IMR-90 (cell line): Measurements from ENCODE around the gene ZFR. TPM values are rescaled to one million over a fixed set of nuclear protein-coding genes. Genes with fewer than 3 reads are reported as not detected.

ENCODE experiments used
- ATAC-seq: fragments of 200-7000 bp; cut with Tn5 transposase; 2 replicates; pipeline ENCODE4 v1.9.1; 2020; ENCODE audit warnings: low read depth, mild to moderate bottlenecking, moderate library complexity
- BruUV-seq: library from RNA; stranded (reverse); fragments of 400-500 nt; replicated peaks from 2 replicates; lab custom pipeline; 2021; lab: Mats Ljungman, UMichigan
- CTCF ChIA-PET: fragments of 300-600 bp; formaldehyde crosslinking; extraction: SDS; loops from one replicate; lab custom pipeline; 2021; ENCODE audit warnings: antibody characterized with exemption; lab: Yijun Ruan, JAX
- POLR2A ChIA-PET: fragments of 300-600 bp; sonication (Branson Sonifier 250); formaldehyde crosslinking; loops from one replicate; lab custom pipeline; 2022; ENCODE audit warnings: antibody characterized with exemption; ENCODE audit not compliant: unreplicated experiment; lab: Charles Lee
- DNase-seq: peaks from one replicate; pipeline ENCODE4 v3.0.0; 2013
- H2AFZ ChIP-seq: replicated peaks from 2 replicates; pipeline ENCODE3; 2013; ENCODE audit warnings: low read length, mild to moderate bottlenecking; ENCODE audit not compliant: poor library complexity
- H2AK5ac ChIP-seq: 2 replicates; pipeline ENCODE4 v1.6.1; 2013; ENCODE audit warnings: low read depth, low read length, inconsistent platforms
- H2AK9ac ChIP-seq: replicated peaks from 2 replicates; pipeline ENCODE3; 2013; ENCODE audit warnings: mild to moderate bottlenecking, low read depth, low read length, moderate library complexity; ENCODE audit not compliant: poor library complexity
- H2BK120ac ChIP-seq: 2 replicates; pipeline ENCODE4 v1.6.1; 2013; ENCODE audit warnings: low read depth, low read length, inconsistent platforms
- H2BK15ac ChIP-seq: 3 replicates; pipeline ENCODE4 v1.6.1; 2013; ENCODE audit warnings: low read depth, low read length, inconsistent platforms
- H2BK20ac ChIP-seq: 2 replicates; pipeline ENCODE4 v1.6.1; 2013; ENCODE audit warnings: low read depth, mild to moderate bottlenecking, inconsistent platforms, low read length, moderate library complexity
- H2BK5ac ChIP-seq: 2 replicates; pipeline ENCODE4 v1.6.1; 2013; ENCODE audit warnings: mild to moderate bottlenecking, low read depth, low read length, inconsistent platforms; ENCODE audit not compliant: poor library complexity, severe bottlenecking
- H3K14ac ChIP-seq: replicated peaks from 2 replicates; pipeline ENCODE4 v1.6.1; 2013; ENCODE audit warnings: low read depth, low read length, inconsistent platforms
- H3K18ac ChIP-seq: 2 replicates; pipeline ENCODE4 v1.6.1; 2013; ENCODE audit warnings: low read depth, low read length, control low read depth
- H3K23ac ChIP-seq: 2 replicates; pipeline ENCODE4 v1.6.1; 2013; ENCODE audit warnings: low read depth, low read length, inconsistent platforms
- H3K27ac ChIP-seq: 2 replicates; pipeline ENCODE4 v1.5.1; 2013; ENCODE audit warnings: mild to moderate bottlenecking, control low read depth, low read length; ENCODE audit not compliant: insufficient read depth
- H3K27me3 ChIP-seq: 2 replicates; pipeline ENCODE4 v1.6.1; 2013; ENCODE audit warnings: low read length; ENCODE audit not compliant: control insufficient read depth, insufficient read depth
- H3K36me3 ChIP-seq: 2 replicates; pipeline ENCODE4 v1.6.1; 2013; ENCODE audit warnings: low read length, mixed read lengths; ENCODE audit not compliant: control insufficient read depth, insufficient read depth
- H3K4ac ChIP-seq: 2 replicates; pipeline ENCODE4 v1.6.1; 2013; ENCODE audit warnings: low read depth, low read length, inconsistent platforms
- H3K4me1 ChIP-seq: 2 replicates; pipeline ENCODE4 v1.6.1; 2013; ENCODE audit warnings: low read length, mixed read lengths; ENCODE audit not compliant: control insufficient read depth, insufficient read depth
- H3K4me2 ChIP-seq: 2 replicates; pipeline ENCODE4 v1.6.1; 2013; ENCODE audit warnings: low read depth, mild to moderate bottlenecking, control low read depth, low read length, moderate library complexity
- H3K4me3 ChIP-seq: 2 replicates; pipeline ENCODE4 v1.5.1; 2013; ENCODE audit warnings: low read depth, mild to moderate bottlenecking, control low read depth, low read length, moderate library complexity; ENCODE audit not compliant: insufficient read depth
- H3K56ac ChIP-seq: 2 replicates; pipeline ENCODE4 v1.6.1; 2013; ENCODE audit warnings: low read length, inconsistent platforms; ENCODE audit not compliant: insufficient read depth; ENCODE audit errors: extremely low read depth
- H3K79me1 ChIP-seq, 2 experiments: 2 replicates each; pipeline ENCODE4 v1.6.1; 2013; ENCODE audit warnings: low read length in 2 of 2, inconsistent platforms in 1 of 2, low read depth in 1 of 2
- H3K9ac ChIP-seq: 2 replicates; pipeline ENCODE4 v1.6.1; 2013; ENCODE audit warnings: low read depth, low read length, control low read depth
- H3K9me1 ChIP-seq: 2 replicates; pipeline ENCODE4 v1.6.1; 2013; ENCODE audit warnings: low read length, inconsistent platforms; ENCODE audit not compliant: insufficient read depth
- H3K9me3 ChIP-seq: 2 replicates; pipeline ENCODE4 v1.6.1; 2013; ENCODE audit warnings: low read length; ENCODE audit not compliant: control insufficient read depth, insufficient read depth
- H4K20me1 ChIP-seq: 2 replicates; pipeline ENCODE4 v1.6.1; 2013; ENCODE audit warnings: low read length, inconsistent platforms; ENCODE audit not compliant: insufficient read depth
- H4K5ac ChIP-seq: 2 replicates; pipeline ENCODE4 v1.6.1; 2013; ENCODE audit warnings: mild to moderate bottlenecking, low read depth, low read length, control low read depth
- H4K8ac ChIP-seq, 2 experiments: 2 replicates each; pipeline ENCODE4 v1.6.1; 2013; ENCODE audit warnings: low read depth in 2 of 2, low read length in 2 of 2, control low read depth in 1 of 2, inconsistent platforms in 1 of 2
- H4K91ac ChIP-seq: 2 replicates; pipeline ENCODE4 v1.6.1; 2013; ENCODE audit warnings: low read depth, low read length, inconsistent platforms; ENCODE audit not compliant: insufficient read depth
- BHLHE40 ChIP-seq: fragments of 150-350 bp; IDR thresholded peaks from 2 replicates; pipeline ENCODE4 v1.6.1; 2016; ENCODE audit warnings: mild to moderate bottlenecking, low read depth, low read length
- CEBPB ChIP-seq: IDR thresholded peaks from 2 replicates; pipeline ENCODE4 v1.6.1; 2012; ENCODE audit warnings: low read depth, low read length, improper control_type of control experiment
- CHD1 ChIP-seq: IDR thresholded peaks from 2 replicates; pipeline ENCODE4 v1.6.1; 2012; ENCODE audit warnings: low read depth, low read length, improper control_type of control experiment
- ELK1 ChIP-seq: fragments of 150-350 bp; IDR thresholded peaks from 2 replicates; pipeline ENCODE4 v1.6.1; 2016; ENCODE audit warnings: low read depth, mild to moderate bottlenecking, low read length, moderate library complexity, borderline replicate concordance
- FOS ChIP-seq: fragments of 150-350 bp; IDR thresholded peaks from 2 replicates; pipeline ENCODE4 v1.6.1; 2016; ENCODE audit warnings: low read depth, low read length
- MAFK ChIP-seq: IDR thresholded peaks from 2 replicates; pipeline ENCODE4 v1.6.1; 2012; ENCODE audit warnings: low read depth, low read length, improper control_type of control experiment
- MAZ ChIP-seq: IDR thresholded peaks from 2 replicates; pipeline ENCODE4 v1.6.1; 2012; ENCODE audit warnings: low read depth, mild to moderate bottlenecking, low read length, improper control_type of control experiment, moderate library complexity, borderline replicate concordance
- MXI1 ChIP-seq: IDR thresholded peaks from 2 replicates; pipeline ENCODE4 v1.6.1; 2012; ENCODE audit warnings: low read depth, mild to moderate bottlenecking, low read length, moderate library complexity, borderline replicate concordance
- NFE2L2 ChIP-seq: fragments of 150-350 bp; IDR thresholded peaks from 2 replicates; pipeline ENCODE4 v1.6.1; 2016; ENCODE audit warnings: low read depth, mild to moderate bottlenecking, low read length
- POLR2A ChIP-seq: IDR thresholded peaks from 2 replicates; pipeline ENCODE4 v1.6.1; 2012; ENCODE audit warnings: mild to moderate bottlenecking, low read depth, low read length
- RAD21 ChIP-seq: IDR thresholded peaks from 2 replicates; pipeline ENCODE4 v1.6.1; 2012; ENCODE audit warnings: low read length, improper control_type of control experiment
- RCOR1 ChIP-seq: IDR thresholded peaks from 2 replicates; pipeline ENCODE4 v1.6.1; 2012; ENCODE audit warnings: mild to moderate bottlenecking, low read length, improper control_type of control experiment; ENCODE audit not compliant: insufficient replicate concordance
- RFX5 ChIP-seq: IDR thresholded peaks from 2 replicates; pipeline ENCODE4 v1.8.0; 2012; ENCODE audit warnings: low read depth, mild to moderate bottlenecking, low read length, moderate library complexity
- SMC3 ChIP-seq: fragments of 150-350 bp; IDR thresholded peaks from 2 replicates; pipeline ENCODE4 v1.6.1; 2016; ENCODE audit warnings: low read depth, mild to moderate bottlenecking, antibody characterized with exemption, low read length, moderate library complexity
- USF2 ChIP-seq: fragments of 150-350 bp; IDR thresholded peaks from 2 replicates; pipeline ENCODE4 v1.6.1; 2017; ENCODE audit warnings: mild to moderate bottlenecking, antibody characterized with exemption, low read length, low read depth
- WGBS, 2 experiments: methylation state at CpG; one replicate each; pipeline versions ENCODE4 v1.1.5 to v1.1.7; 2013; ENCODE audit warnings: missing lambda C conversion rate in 2 of 2; ENCODE audit not compliant: insufficient read length in 1 of 2; ENCODE audit errors: extremely low coverage in 2 of 2; 5-methylcytosine and 5-hydroxymethylcytosine counted together
- dilution Hi-C: fragments of 300-500 bp; cut with HindIII; formaldehyde crosslinking; loops from one replicate; pipeline ENCODE4 v1.14.3; 2018; ENCODE audit warnings: low sequenced_read_pairs; ENCODE audit not compliant: unreplicated experiment
- in situ Hi-C: fragments of 300-500 bp; cut with MboI; formaldehyde crosslinking; loops from 3 replicates; pipeline ENCODE4 v1.14.3; 2019; ENCODE audit warnings: low sequenced_read_pairs, inconsistent platforms, mixed read lengths
- intact Hi-C: fragments of 100-400 bp; cut with micrococcal nuclease; formaldehyde crosslinking; loops from 2 replicates; pipeline ENCODE4 v1.10.0; 2022
- polyA plus RNA-seq, 3 experiments: library from polyadenylated mRNA; depleted of rRNA; stranded (reverse); fragments of >200 nt; gene quantifications; 2 replicates each; pipeline ENCODE4 v1.2.3, GENCODE V29; 2012; ENCODE audit warnings: low replicate concordance in 1 of 3
- total RNA-seq: library from RNA; depleted of rRNA; stranded (reverse); fragments of >200 nt; gene quantifications from 2 replicates; pipeline ENCODE4 v1.2.3, GENCODE V29; 2012
- TF ChIP-seq, protein P1 (sequence below): conservative IDR thresholded peaks from 2 replicates; pipeline ENCODE4 v1.5.1; 2012; ENCODE audit warnings: mild to moderate bottlenecking, low read depth, low read length, improper control_type of control experiment

The ZFR gene
- total and polyA plus RNA-seq, 2 of the 4 experiments (the other 2 are of a cell fraction) = 30.4 to 81.4 TPM

- H3K4me3 ChIP-seq = no peak overlapping the region
- H3K9ac ChIP-seq = no peak overlapping the region
- ChIA-PET CTCF (no interaction called here), POLR2A (no interaction called here)
- H3K9me3 ChIP-seq = no peaks in the 10 kb centered on the region
- dilution Hi-C loops (no loop called here), in situ Hi-C loops (no loop called here), intact Hi-C loops (no loop called here)
- no peak overlapping the region for H4K91ac ChIP-seq
- H3K36me3 ChIP-seq = peaks cover 16% of the 10 kb centered on the region
- no peak overlapping the region for H2BK120ac ChIP-seq
- BruUV-seq = no TSS peak
- no peak overlapping the region for H4K5ac ChIP-seq
- no CpG with 5 or more reads among the region's 4 CpGs for WGBS, 2 experiments
- H4K20me1 ChIP-seq = no peaks in the 10 kb centered on the region; the same call in 1 of the 2 replicates
- H2AFZ ChIP-seq = no peak overlapping the region
- no peak overlapping the region for H3K56ac ChIP-seq
- DNase-seq (no peak), ATAC-seq (no peak)
- no peak overlapping the region for H3K18ac ChIP-seq
- no peak overlapping the region for H2BK5ac ChIP-seq
- no peak for TF ChIP-seq ELK1
- TF ChIP-seq SMC3 = no peak
- TF ChIP-seq RCOR1 = no peak
- no peak for TF ChIP-seq RAD21
- no peak for TF ChIP-seq MAZ
- TF ChIP-seq CHD1 = no peak
- no peak for TF ChIP-seq CEBPB
- no peak for TF ChIP-seq MXI1
- TF ChIP-seq FOS = no peak
- no peak for TF ChIP-seq MAFK
- TF ChIP-seq USF2 = no peak
- TF ChIP-seq, protein P1, sequence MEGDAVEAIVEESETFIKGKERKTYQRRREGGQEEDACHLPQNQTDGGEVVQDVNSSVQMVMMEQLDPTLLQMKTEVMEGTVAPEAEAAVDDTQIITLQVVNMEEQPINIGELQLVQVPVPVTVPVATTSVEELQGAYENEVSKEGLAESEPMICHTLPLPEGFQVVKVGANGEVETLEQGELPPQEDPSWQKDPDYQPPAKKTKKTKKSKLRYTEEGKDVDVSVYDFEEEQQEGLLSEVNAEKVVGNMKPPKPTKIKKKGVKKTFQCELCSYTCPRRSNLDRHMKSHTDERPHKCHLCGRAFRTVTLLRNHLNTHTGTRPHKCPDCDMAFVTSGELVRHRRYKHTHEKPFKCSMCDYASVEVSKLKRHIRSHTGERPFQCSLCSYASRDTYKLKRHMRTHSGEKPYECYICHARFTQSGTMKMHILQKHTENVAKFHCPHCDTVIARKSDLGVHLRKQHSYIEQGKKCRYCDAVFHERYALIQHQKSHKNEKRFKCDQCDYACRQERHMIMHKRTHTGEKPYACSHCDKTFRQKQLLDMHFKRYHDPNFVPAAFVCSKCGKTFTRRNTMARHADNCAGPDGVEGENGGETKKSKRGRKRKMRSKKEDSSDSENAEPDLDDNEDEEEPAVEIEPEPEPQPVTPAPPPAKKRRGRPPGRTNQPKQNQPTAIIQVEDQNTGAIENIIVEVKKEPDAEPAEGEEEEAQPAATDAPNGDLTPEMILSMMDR = no peak
- TF ChIP-seq POLR2A = no peak
- no peak for TF ChIP-seq NFE2L2
- TF ChIP-seq BHLHE40 = no peak
- no peak for TF ChIP-seq RFX5
- H3K27me3 ChIP-seq = no peaks in the 10 kb centered on the region
- no peaks in the 10 kb centered on the region for H3K4me1 ChIP-seq
- H3K23ac ChIP-seq = no peak overlapping the region
- no peaks in the 10 kb centered on the region for H3K9me1 ChIP-seq
- H3K27ac ChIP-seq = no peak overlapping the region
- no peak overlapping the region for H2BK15ac ChIP-seq
- no peak overlapping the region for H2AK5ac ChIP-seq
- H3K79me1 ChIP-seq = peaks cover 2 to 3% of the 10 kb centered on the region in 2 experiments; a peak in 2 of 4 replicates
- H2AK9ac ChIP-seq = no peak overlapping the region
- H3K4me2 ChIP-seq = no peak overlapping the region
- H2BK20ac ChIP-seq = no peak overlapping the region
- no peak overlapping the region for H3K4ac ChIP-seq
- H4K8ac ChIP-seq = no peak overlapping the region
- no peak overlapping the region for H3K14ac ChIP-seq
These were observed 88.9 kb downstream of the ZFR start for GRCh38 chr5:32355686-32356085.
